ENCODE results near the gene PCNX1. TPM values are rescaled to one million over a fixed set of nuclear protein-coding genes. Genes with fewer than 3 reads are reported as not detected.
"Not testable (repeated sequence)": the region's sequence is repeated elsewhere in the genome, so short reads cannot be mapped to it uniquely, and the experiment has no call there.

PCNX1 gene
- total RNA-seq, 1 experiment from 2014 or later, result 23.3 TPM

DNA sequence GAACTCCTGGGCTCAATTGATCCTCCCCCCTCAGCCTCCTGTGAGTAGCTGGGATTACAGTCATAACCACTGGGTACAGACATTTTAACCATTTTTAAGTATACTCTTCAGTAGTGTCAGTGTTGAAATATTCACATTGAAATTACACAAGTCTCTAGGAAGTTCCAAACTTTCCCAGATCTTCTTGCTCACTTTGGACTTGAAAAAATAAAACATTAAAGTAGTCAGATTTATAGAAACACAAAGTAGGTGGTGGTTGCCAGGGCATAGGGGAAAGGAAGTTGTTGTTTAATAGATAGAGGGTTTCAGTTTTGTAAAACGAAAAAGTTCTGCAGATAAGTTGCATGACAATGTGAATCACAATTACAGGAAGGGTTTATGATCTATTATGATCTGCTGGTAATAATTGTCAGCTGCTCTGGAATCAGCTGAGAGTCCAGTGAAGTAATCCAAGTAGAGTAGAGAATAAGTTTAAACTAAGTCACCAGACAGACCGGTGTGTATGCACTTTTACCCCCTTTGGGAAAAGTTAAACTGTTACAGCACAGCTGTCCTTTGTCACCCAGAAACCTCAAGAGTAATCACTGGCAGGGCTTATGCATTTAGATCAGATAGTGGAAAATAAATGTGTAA, 27.4 kb downstream of the PCNX1 start:
- H3K4me2 ChIP-seq (ENCODE audit: low read length), result no peak overlapping the region
- TF ChIP-seq, protein P1, sequence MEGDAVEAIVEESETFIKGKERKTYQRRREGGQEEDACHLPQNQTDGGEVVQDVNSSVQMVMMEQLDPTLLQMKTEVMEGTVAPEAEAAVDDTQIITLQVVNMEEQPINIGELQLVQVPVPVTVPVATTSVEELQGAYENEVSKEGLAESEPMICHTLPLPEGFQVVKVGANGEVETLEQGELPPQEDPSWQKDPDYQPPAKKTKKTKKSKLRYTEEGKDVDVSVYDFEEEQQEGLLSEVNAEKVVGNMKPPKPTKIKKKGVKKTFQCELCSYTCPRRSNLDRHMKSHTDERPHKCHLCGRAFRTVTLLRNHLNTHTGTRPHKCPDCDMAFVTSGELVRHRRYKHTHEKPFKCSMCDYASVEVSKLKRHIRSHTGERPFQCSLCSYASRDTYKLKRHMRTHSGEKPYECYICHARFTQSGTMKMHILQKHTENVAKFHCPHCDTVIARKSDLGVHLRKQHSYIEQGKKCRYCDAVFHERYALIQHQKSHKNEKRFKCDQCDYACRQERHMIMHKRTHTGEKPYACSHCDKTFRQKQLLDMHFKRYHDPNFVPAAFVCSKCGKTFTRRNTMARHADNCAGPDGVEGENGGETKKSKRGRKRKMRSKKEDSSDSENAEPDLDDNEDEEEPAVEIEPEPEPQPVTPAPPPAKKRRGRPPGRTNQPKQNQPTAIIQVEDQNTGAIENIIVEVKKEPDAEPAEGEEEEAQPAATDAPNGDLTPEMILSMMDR (conservative IDR thresholded peaks at IDR 0.05; ENCODE audit: low read depth, low read length), result no peak
- no peak for TF ChIP-seq EZH2 (IDR thresholded peaks at IDR 0.05; ENCODE audit: low read length, unreplicated experiment)
- no peak for TF ChIP-seq EZH2phosphoT487 (IDR thresholded peaks at IDR 0.05; ENCODE audit: borderline replicate concordance, low read length)
- intact Hi-C loops (cut with micrococcal nuclease), result no loop called here
- CTCF ChIA-PET, result no interaction called here
- H3K27me3 ChIP-seq (ENCODE audit: low read length), result no peaks in the 10 kb centered on the region
- H3K9ac ChIP-seq (ENCODE audit: low read length), result no peak overlapping the region
- H3F3A ChIP-seq (ENCODE audit: low read length, unreplicated experiment), result no peaks in the 10 kb centered on the region
- no peak overlapping the region for H2AFZ ChIP-seq (ENCODE audit: low read length)
- no peak overlapping the region for H3K4me3 ChIP-seq (ENCODE audit: low read length)
- no peaks in the 10 kb centered on the region for H3K36me3 ChIP-seq (ENCODE audit: low read depth, low read length)
- POLR2A ChIA-PET (ENCODE audit: unreplicated experiment), result interaction anchor here (0.6 kb wide), 1 partner anchor 125 kb away, joined by 4 read pairs; the partner anchor contains the start of gene MAP3K9
- no peaks in the 10 kb centered on the region for H3K9me2 ChIP-seq (replicated peaks; ENCODE audit: low read length)
- DNase-seq, result no peak
- H3K27ac ChIP-seq (ENCODE audit: low read length), result no peak overlapping the region
- H3K4me1 ChIP-seq (ENCODE audit: insufficient read depth, low read length), result no peaks in the 10 kb centered on the region
- peak; percentile 40 for ATAC-seq
- peaks cover 18% of the 10 kb centered on the region for H3K79me2 ChIP-seq (ENCODE audit: low read length)
- no peaks in the 10 kb centered on the region for H3K9me3 ChIP-seq (ENCODE audit: low read length)
- peaks cover 5% of the 10 kb centered on the region; the same call in 1 of the 2 replicates for H4K20me1 ChIP-seq (ENCODE audit: low read length)
- no TSS peak for BruUV-seq (replicated peaks)

DNA sequence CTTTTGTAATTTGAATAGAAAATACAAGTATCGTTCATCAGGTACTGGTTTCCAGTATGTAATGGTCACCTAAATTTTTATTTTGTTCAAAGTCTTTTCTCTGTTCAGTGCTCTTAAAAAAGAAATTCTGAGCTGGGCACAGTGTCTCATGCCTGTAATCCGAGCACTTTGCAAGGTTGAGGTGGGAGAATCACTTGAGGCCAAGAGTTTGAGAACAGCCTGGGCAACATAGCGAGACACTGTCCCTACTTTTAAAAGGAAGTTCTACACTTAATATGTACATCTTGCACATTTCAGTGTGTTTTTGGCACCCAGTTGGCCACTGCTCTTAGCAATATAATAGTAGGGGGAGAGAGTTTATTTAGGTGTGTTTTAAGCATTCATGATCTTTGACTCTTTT, 27.9 kb downstream of the PCNX1 start:
- H3K4me3 ChIP-seq (ENCODE audit: low read length), result no peak overlapping the region
- no peaks in the 10 kb centered on the region for H3K9me2 ChIP-seq (replicated peaks; ENCODE audit: low read length)
- CTCF ChIA-PET, result no interaction called here
- no peak overlapping the region for H3K4me2 ChIP-seq (ENCODE audit: low read length)
- H3K9ac ChIP-seq (ENCODE audit: low read length), result no peak overlapping the region
- H3K79me2 ChIP-seq (ENCODE audit: low read length), result peaks cover 15% of the 10 kb centered on the region
- no TSS peak for BruUV-seq (replicated peaks)
- H3K27me3 ChIP-seq (ENCODE audit: low read length), result no peaks in the 10 kb centered on the region
- H3F3A ChIP-seq (ENCODE audit: low read length, unreplicated experiment), result no peaks in the 10 kb centered on the region
- no peaks in the 10 kb centered on the region for H3K4me1 ChIP-seq (ENCODE audit: insufficient read depth, low read length)
- TF ChIP-seq EZH2phosphoT487 (IDR thresholded peaks at IDR 0.05; ENCODE audit: borderline replicate concordance, low read length) (no peak), EZH2 (IDR thresholded peaks at IDR 0.05; ENCODE audit: low read length, unreplicated experiment) (no peak)
- TF ChIP-seq, protein P1 (conservative IDR thresholded peaks at IDR 0.05; ENCODE audit: low read depth, low read length), result no peak
- no peak overlapping the region for H3K27ac ChIP-seq (ENCODE audit: low read length)
- DNase-seq (no peak), ATAC-seq (no peak)
- no peaks in the 10 kb centered on the region for H3K36me3 ChIP-seq (ENCODE audit: low read depth, low read length)
- H4K20me1 ChIP-seq (ENCODE audit: low read length), result peaks cover 5% of the 10 kb centered on the region; the same call in 1 of the 2 replicates
- POLR2A ChIA-PET (ENCODE audit: unreplicated experiment), result no interaction called here
- intact Hi-C loops (cut with micrococcal nuclease), result no loop called here
- no peaks in the 10 kb centered on the region for H3K9me3 ChIP-seq (ENCODE audit: low read length)
- no peak overlapping the region for H2AFZ ChIP-seq (ENCODE audit: low read length)

DNA sequence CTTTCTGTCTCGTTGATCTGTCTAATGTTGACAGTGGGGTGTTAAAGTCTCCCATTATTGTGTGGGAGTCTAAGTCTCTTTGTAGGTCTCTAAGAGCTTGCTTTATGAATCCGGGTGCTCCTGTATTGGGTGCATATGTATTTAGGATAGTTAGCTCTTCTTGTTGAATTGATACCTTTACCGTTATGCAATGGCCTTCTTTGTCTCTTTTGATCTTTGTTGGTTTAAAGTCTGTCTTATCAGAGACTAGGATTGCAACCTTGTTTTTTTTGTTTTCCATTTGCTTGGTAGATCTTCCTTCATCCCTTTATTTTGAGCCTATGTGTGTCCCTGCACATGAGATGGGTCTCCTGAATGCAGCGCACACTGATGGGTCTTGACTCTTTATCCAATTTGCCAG, 32.4 kb downstream of the PCNX1 start:
- DNase-seq; H3F3A ChIP-seq (ENCODE audit: low read length, unreplicated experiment); H3K9ac ChIP-seq (ENCODE audit: low read length); POLR2A ChIA-PET (ENCODE audit: unreplicated experiment); H3K4me3 ChIP-seq (ENCODE audit: low read length); H3K27me3 ChIP-seq (ENCODE audit: low read length); BruUV-seq (replicated peaks); CTCF ChIA-PET; H3K27ac ChIP-seq (ENCODE audit: low read length); intact Hi-C loops (cut with micrococcal nuclease); ATAC-seq; H2AFZ ChIP-seq (ENCODE audit: low read length); H4K20me1 ChIP-seq (ENCODE audit: low read length); H3K9me2 ChIP-seq (replicated peaks; ENCODE audit: low read length); H3K4me1 ChIP-seq (ENCODE audit: insufficient read depth, low read length); H3K4me2 ChIP-seq (ENCODE audit: low read length); H3K9me3 ChIP-seq (ENCODE audit: low read length): not testable (repeated sequence)
- 0 out of 2 replicates have a peak, but pooled peaks cover 15% of the 10 kb centered on the region for H3K79me2 ChIP-seq (ENCODE audit: low read length)
- peaks cover 10% of the 10 kb centered on the region for H3K36me3 ChIP-seq (ENCODE audit: low read depth, low read length)

DNA sequence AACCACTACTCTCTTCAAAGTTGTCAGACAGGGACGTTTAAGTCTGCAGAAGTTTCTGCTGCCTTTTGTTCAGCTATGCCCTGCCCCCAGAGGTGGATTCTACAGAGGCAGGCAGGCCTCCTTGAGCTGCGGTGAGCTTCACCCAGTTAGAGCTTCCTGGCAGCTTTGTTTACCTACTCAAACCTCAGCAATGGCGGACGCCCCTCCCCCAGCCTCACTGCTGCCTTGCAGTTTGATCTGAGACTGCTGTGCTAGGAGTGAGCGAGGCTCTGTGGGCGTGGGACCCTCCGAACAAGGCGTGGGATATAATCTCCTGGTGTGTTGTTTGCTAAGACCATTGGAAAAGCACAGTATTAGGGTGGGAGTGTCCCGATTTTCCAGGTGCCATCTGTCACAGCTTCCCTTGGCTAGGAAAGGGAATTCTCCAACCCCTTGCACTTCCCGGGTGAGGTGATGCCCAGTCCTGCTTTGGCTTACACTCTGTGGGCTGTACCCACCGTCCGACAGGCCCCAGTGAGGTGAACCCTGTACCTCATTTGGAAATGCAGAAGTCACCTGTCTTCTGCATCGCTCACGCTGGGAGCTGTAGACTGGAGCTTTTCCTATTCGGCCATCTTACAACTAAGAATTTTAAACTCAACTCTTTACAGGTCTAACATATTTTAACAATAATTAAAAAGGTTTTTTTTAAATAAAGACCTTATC, 34.5 kb downstream of the PCNX1 start:
- H3K4me3 ChIP-seq (ENCODE audit: low read length); H2AFZ ChIP-seq (ENCODE audit: low read length); H3K4me1 ChIP-seq (ENCODE audit: insufficient read depth, low read length); H4K20me1 ChIP-seq (ENCODE audit: low read length); H3K9me2 ChIP-seq (replicated peaks; ENCODE audit: low read length); intact Hi-C loops (cut with micrococcal nuclease); ATAC-seq; BruUV-seq (replicated peaks); H3K4me2 ChIP-seq (ENCODE audit: low read length); H3F3A ChIP-seq (ENCODE audit: low read length, unreplicated experiment); H3K27ac ChIP-seq (ENCODE audit: low read length); H3K9me3 ChIP-seq (ENCODE audit: low read length); DNase-seq; H3K27me3 ChIP-seq (ENCODE audit: low read length); H3K9ac ChIP-seq (ENCODE audit: low read length); POLR2A ChIA-PET (ENCODE audit: unreplicated experiment): not testable (repeated sequence)
- Histone ChIP-seq H3K36me3 (ENCODE audit: low read depth, low read length) (peaks cover 22% of the 10 kb centered on the region), H3K79me2 (ENCODE audit: low read length) (0 out of 2 replicates have a peak, but pooled peaks cover 12% of the 10 kb centered on the region)
- CTCF ChIA-PET, result interaction anchor here (0.6 kb wide), 1 partner anchor 371 kb away, joined by 6 read pairs; no protein-coding TSS in a partner anchor
